ENCODE data around the gene LEFTY2.

The LEFTY2 gene

GRCh38 chr1:225892307-225892706, 48.7 kb downstream of the LEFTY2 start (continued):
- no peak for TF ChIP-seq POU6F1 (CRISPR knock-in tag; IDR thresholded peaks at IDR 0.05; ENCODE audit: borderline replicate concordance, low read depth)
- TF ChIP-seq CREB5 (CRISPR knock-in tag; IDR thresholded peaks at IDR 0.05; ENCODE audit: low read depth) = no peak
- no peak for TF ChIP-seq CSRNP3 (CRISPR knock-in tag; IDR thresholded peaks at IDR 0.05)
- no peak for TF ChIP-seq BACH2 (CRISPR knock-in tag; IDR thresholded peaks at IDR 0.05; ENCODE audit: borderline replicate concordance)
- TF ChIP-seq PPARA (CRISPR knock-in tag; IDR thresholded peaks at IDR 0.05; ENCODE audit: borderline replicate concordance) = no peak
- no peak for TF ChIP-seq CSDC2 (CRISPR knock-in tag; IDR thresholded peaks at IDR 0.05)
- TF ChIP-seq SNAI2 (CRISPR knock-in tag; IDR thresholded peaks at IDR 0.05) = no peak
- no peak for TF ChIP-seq ZFP30 (CRISPR knock-in tag; IDR thresholded peaks at IDR 0.05)
- no peak for TF ChIP-seq OSR1 (CRISPR knock-in tag; IDR thresholded peaks at IDR 0.05)

- TF ChIP-seq ZC3H10 (CRISPR knock-in tag; IDR thresholded peaks at IDR 0.05) (no peak), ESRRG (CRISPR knock-in tag; IDR thresholded peaks at IDR 0.05) (no peak), TSHZ2 (CRISPR knock-in tag; IDR thresholded peaks at IDR 0.05) (no peak), POU6F1 (CRISPR knock-in tag; IDR thresholded peaks at IDR 0.05; ENCODE audit: borderline replicate concordance, low read depth) (no peak)
- ATAC-seq = no peak
Measured at GRCh38 chr1:225891229-225891972, 49.6 kb downstream of the LEFTY2 start.

GRCh38 chr1:225890346-225891228, 50.4 kb downstream of the LEFTY2 start:
- no peak for ATAC-seq
- TF ChIP-seq ZFP3 (CRISPR knock-in tag; IDR thresholded peaks at IDR 0.05) (no peak), RARB (CRISPR knock-in tag; IDR thresholded peaks at IDR 0.05) (no peak), OSR1 (CRISPR knock-in tag; IDR thresholded peaks at IDR 0.05) (no peak), ZNF70 (CRISPR knock-in tag; IDR thresholded peaks at IDR 0.05) (no peak), ISL1 (CRISPR knock-in tag; IDR thresholded peaks at IDR 0.05) (no peak), TSHZ2 (CRISPR knock-in tag; IDR thresholded peaks at IDR 0.05) (no peak), BACH2 (CRISPR knock-in tag; IDR thresholded peaks at IDR 0.05; ENCODE audit: borderline replicate concordance) (no peak), ZC3H10 (CRISPR knock-in tag; IDR thresholded peaks at IDR 0.05) (no peak), ZFP30 (CRISPR knock-in tag; IDR thresholded peaks at IDR 0.05) (no peak), GLIS3 (CRISPR knock-in tag; IDR thresholded peaks at IDR 0.05) (no peak), CSDC2 (CRISPR knock-in tag; IDR thresholded peaks at IDR 0.05) (no peak), ZNF565 (CRISPR knock-in tag; conservative IDR thresholded peaks at IDR 0.05; ENCODE audit: low read depth) (no peak), POU6F1 (CRISPR knock-in tag; IDR thresholded peaks at IDR 0.05; ENCODE audit: borderline replicate concordance, low read depth) (no peak), ZNF8 (CRISPR knock-in tag; IDR thresholded peaks at IDR 0.05) (no peak)
